Neural crest cell (in vitro differentiated cells): ENCODE results near the gene L3MBTL4. TPM values are rescaled to one million over a fixed set of nuclear protein-coding genes. Genes with fewer than 3 reads are reported as not detected.

ENCODE experiments used
- DNase-seq: peaks from one replicate; pipeline ENCODE4 v3.0.0; 2021; ENCODE audit warnings: low read depth, mixed read lengths, low spot score
- H3K27ac Mint-ChIP-seq: one replicate; pipeline ENCODE4 v1.8.0; 2021; ENCODE audit warnings: mild to moderate bottlenecking, mixed read lengths; ENCODE audit not compliant: unreplicated experiment
- H3K27me3 Mint-ChIP-seq: 2 replicates; pipeline ENCODE4 v1.8.0; 2021; ENCODE audit warnings: low read depth, mild to moderate bottlenecking, mixed read lengths
- H3K36me3 Mint-ChIP-seq: 2 replicates; pipeline ENCODE4 v1.8.0; 2021; ENCODE audit warnings: low read depth, mild to moderate bottlenecking, mixed read lengths
- H3K4me1 Mint-ChIP-seq: 2 replicates; pipeline ENCODE4 v1.8.0; 2021; ENCODE audit warnings: mixed read lengths
- H3K4me3 Mint-ChIP-seq: one replicate; pipeline ENCODE4 v1.8.0; 2021; ENCODE audit warnings: mild to moderate bottlenecking, mixed read lengths
- H3K9me3 Mint-ChIP-seq: 2 replicates; pipeline ENCODE4 v1.8.0; 2021; ENCODE audit warnings: mixed read lengths
- CTCF ChIP-seq: fragments of 200-600 bp; sonication (generic); conservative IDR thresholded peaks from 2 replicates; pipeline ENCODE4 v1.5.0; 2021; ENCODE audit warnings: antibody characterized with exemption, mild to moderate bottlenecking
- total RNA-seq: library from RNA; stranded (reverse); gene quantifications from 2 replicates; pipeline ENCODE4 v1.2.1, GENCODE V29; 2021

Gene L3MBTL4
- total RNA-seq, 1 donor from 2014 or later = 0.65 TPM

GRCh38 chr18:5969989-5970403 lies 444.7 kb downstream of the L3MBTL4 start:
- DNase-seq = no peak
- no peak for TF ChIP-seq CTCF
- Mint-ChIP-seq H3K4me1 (peaks cover 59% of the 10 kb centered on the region), H3K4me3 (peak overlapping the region; percentile 80), H3K36me3 (no peaks in the 10 kb centered on the region), H3K9me3 (no peaks in the 10 kb centered on the region), H3K27ac (peak overlapping the region; percentile 98), H3K27me3 (no peaks in the 10 kb centered on the region)

- no peaks in the 10 kb centered on the region for H3K27me3 Mint-ChIP-seq
- peaks cover 62% of the 10 kb centered on the region for H3K4me1 Mint-ChIP-seq
- no peaks in the 10 kb centered on the region for H3K9me3 Mint-ChIP-seq
- no peak for DNase-seq
- H3K36me3 Mint-ChIP-seq = no peaks in the 10 kb centered on the region
- no peak for TF ChIP-seq CTCF
- peak overlapping the region; percentile 98 for H3K27ac Mint-ChIP-seq
- peak overlapping the region; percentile 80 for H3K4me3 Mint-ChIP-seq
Observed at GRCh38 chr18:5969355-5969988, 445.2 kb downstream of the L3MBTL4 start.

GRCh38 chr18:5967666-5968065 lies 447.0 kb downstream of the L3MBTL4 start:
- no peak for TF ChIP-seq CTCF
- peak overlapping the region; percentile 51 for H3K27ac Mint-ChIP-seq
- peak overlapping the region; percentile 27 for H3K4me3 Mint-ChIP-seq
- peaks cover 65% of the 10 kb centered on the region for H3K4me1 Mint-ChIP-seq
- no peaks in the 10 kb centered on the region for H3K9me3 Mint-ChIP-seq
- DNase-seq = no peak
- H3K36me3 Mint-ChIP-seq = no peaks in the 10 kb centered on the region
- H3K27me3 Mint-ChIP-seq = no peaks in the 10 kb centered on the region

- no peak overlapping the region for H3K27ac Mint-ChIP-seq
- no peak for TF ChIP-seq CTCF
- H3K4me3 Mint-ChIP-seq = no peak overlapping the region
- H3K27me3 Mint-ChIP-seq = no peaks in the 10 kb centered on the region
- H3K9me3 Mint-ChIP-seq = no peaks in the 10 kb centered on the region
- peaks cover 60% of the 10 kb centered on the region for H3K4me1 Mint-ChIP-seq
- no peak for DNase-seq
- no peaks in the 10 kb centered on the region for H3K36me3 Mint-ChIP-seq
Observed at GRCh38 chr18:5967007-5967406, 447.7 kb downstream of the L3MBTL4 start.

- DNase-seq = no peak
- Mint-ChIP-seq H3K27me3 (no peaks in the 10 kb centered on the region), H3K9me3 (no peaks in the 10 kb centered on the region), H3K4me3 (no peak overlapping the region), H3K36me3 (no peaks in the 10 kb centered on the region), H3K27ac (no peak overlapping the region), H3K4me1 (peaks cover 59% of the 10 kb centered on the region)
- TF ChIP-seq CTCF = no peak
Observed at GRCh38 chr18:5966514-5966913, 448.2 kb downstream of the L3MBTL4 start.
